Measurements from ENCODE around the gene ARMC2. TPM values are rescaled to one million over a fixed set of nuclear protein-coding genes. Genes with fewer than 3 reads are reported as not detected.
A peak's percentile ranks its signal among the peaks of the same experiment; 100 is the strongest.
"Not testable (repeated sequence)": the region's sequence is repeated elsewhere in the genome, so short reads cannot be mapped to it uniquely, and the experiment has no call there.

ARMC2 gene
- total RNA-seq, 2 donors from 2014 or later = 0.83 to 5.4 TPM

- H3K27me3 Mint-ChIP-seq = no peaks in the 10 kb centered on the region
- H3K4me1 Mint-ChIP-seq (ENCODE audit: low read depth in 2 of 2) = peaks cover 7 to 8% of the 10 kb centered on the region in 2 donors
- H3K9me3 Mint-ChIP-seq = no peaks in the 10 kb centered on the region
- ATAC-seq = no peak
- peaks cover 4% of the 10 kb centered on the region for H3K36me3 Mint-ChIP-seq
- DNase-seq (ENCODE audit: low spot score) = no peak
- H3K27ac Mint-ChIP-seq = no peak overlapping the region
- H3K4me3 Mint-ChIP-seq = no peak overlapping the region
These were observed 38.1 kb upstream of the ARMC2 start for GRCh38 chr6:108810057-108810643.

- DNase-seq (ENCODE audit: low spot score) (no peak), ATAC-seq (no peak)
- H3K27ac Mint-ChIP-seq = no peak overlapping the region
- H3K36me3 Mint-ChIP-seq = peaks cover 11% of the 10 kb centered on the region
- no peak overlapping the region for H3K4me3 Mint-ChIP-seq
- no peaks in the 10 kb centered on the region for H3K9me3 Mint-ChIP-seq
- peaks cover 2 to 7% of the 10 kb centered on the region in 2 donors for H3K4me1 Mint-ChIP-seq (ENCODE audit: low read depth in 2 of 2)
- H3K27me3 Mint-ChIP-seq = peaks cover 6% of the 10 kb centered on the region in 2 donors
These were observed 36.7 kb upstream of the ARMC2 start for GRCh38 chr6:108811490-108811889.

GRCh38 chr6:108813218-108813617 is 35.0 kb upstream of the ARMC2 start:
- ATAC-seq, H3K27me3 Mint-ChIP-seq, H3K27ac Mint-ChIP-seq: not testable (repeated sequence)

GRCh38 chr6:108817276-108817675 is 30.9 kb upstream of the ARMC2 start:
- DNase-seq (ENCODE audit: low spot score); H3K4me3 Mint-ChIP-seq; H3K4me1 Mint-ChIP-seq (ENCODE audit: low read depth in 2 of 2); H3K9me3 Mint-ChIP-seq; ATAC-seq; H3K27ac Mint-ChIP-seq; H3K27me3 Mint-ChIP-seq: not testable (repeated sequence)
- H3K36me3 Mint-ChIP-seq = peaks cover 18% of the 10 kb centered on the region

More at GRCh38 chr6:108813218-108813617, 35.0 kb upstream of the ARMC2 start:
- H3K9me3 Mint-ChIP-seq; DNase-seq (ENCODE audit: low spot score); H3K4me1 Mint-ChIP-seq (ENCODE audit: low read depth in 2 of 2); H3K4me3 Mint-ChIP-seq: not testable (repeated sequence)
- H3K36me3 Mint-ChIP-seq = peaks cover 18% of the 10 kb centered on the region

GRCh38 chr6:108820006-108820405 is 28.2 kb upstream of the ARMC2 start:
- H3K27ac Mint-ChIP-seq = no peak overlapping the region
- H3K36me3 Mint-ChIP-seq = peaks cover 15% of the 10 kb centered on the region
- peaks cover 3% of the 10 kb centered on the region for H3K9me3 Mint-ChIP-seq
- peaks cover 6 to 8% of the 10 kb centered on the region in 2 donors for H3K27me3 Mint-ChIP-seq
- H3K4me3 Mint-ChIP-seq = no peak overlapping the region
- DNase-seq (ENCODE audit: low spot score) (no peak), ATAC-seq (no peak)
- no peaks in the 10 kb centered on the region for H3K4me1 Mint-ChIP-seq (ENCODE audit: low read depth in 2 of 2)

GRCh38 chr6:108822401-108822800 is 25.8 kb upstream of the ARMC2 start:
- H3K9me3 Mint-ChIP-seq = peaks cover 3% of the 10 kb centered on the region
- no peaks in the 10 kb centered on the region for H3K27me3 Mint-ChIP-seq
- H3K4me1 Mint-ChIP-seq (ENCODE audit: low read depth in 2 of 2) = peaks cover 0 to 3% of the 10 kb centered on the region in 2 donors

GRCh38 chr6:108825326-108825725 is 22.9 kb upstream of the ARMC2 start:
- Mint-ChIP-seq H3K4me1 (ENCODE audit: low read depth in 2 of 2) (peaks cover 0 to 8% of the 10 kb centered on the region in 2 donors), H3K27ac (no peak overlapping the region), H3K9me3 (peaks cover 3% of the 10 kb centered on the region), H3K4me3 (no peak overlapping the region), H3K36me3 (peaks cover 10% of the 10 kb centered on the region), H3K27me3 (no peaks in the 10 kb centered on the region)
- DNase-seq (ENCODE audit: low spot score) = no peak
- no peak for ATAC-seq

More at GRCh38 chr6:108822401-108822800, 25.8 kb upstream of the ARMC2 start:
- Mint-ChIP-seq H3K36me3 (peaks cover 10% of the 10 kb centered on the region), H3K4me3 (no peak overlapping the region), H3K27ac (no peak overlapping the region)
- ATAC-seq (no peak), DNase-seq (ENCODE audit: low spot score) (no peak)

GRCh38 chr6:108831104-108831503 is 17.1 kb upstream of the ARMC2 start:
- H3K4me1 Mint-ChIP-seq (ENCODE audit: low read depth in 2 of 2) = peaks cover 5 to 18% of the 10 kb centered on the region in 2 donors
- no peaks in the 10 kb centered on the region for H3K27me3 Mint-ChIP-seq
- H3K4me3 Mint-ChIP-seq = no peak overlapping the region
- no peaks in the 10 kb centered on the region for H3K9me3 Mint-ChIP-seq
- DNase-seq (ENCODE audit: low spot score) (no peak), ATAC-seq (no peak)
- H3K27ac Mint-ChIP-seq = no peak overlapping the region
- H3K36me3 Mint-ChIP-seq = peaks cover 4% of the 10 kb centered on the region

- no peak overlapping the region for H3K4me3 Mint-ChIP-seq
- ATAC-seq (no peak), DNase-seq (ENCODE audit: low spot score) (no peak)
- H3K36me3 Mint-ChIP-seq = no peaks in the 10 kb centered on the region
- H3K4me1 Mint-ChIP-seq (ENCODE audit: low read depth in 2 of 2) = peaks cover 18 to 27% of the 10 kb centered on the region in 2 donors
- H3K27me3 Mint-ChIP-seq = no peaks in the 10 kb centered on the region
- H3K9me3 Mint-ChIP-seq = no peaks in the 10 kb centered on the region
- H3K27ac Mint-ChIP-seq = no peak overlapping the region
These were observed 15.5 kb upstream of the ARMC2 start for GRCh38 chr6:108832738-108833137.

- no peak overlapping the region for H3K4me3 Mint-ChIP-seq
- DNase-seq (ENCODE audit: low spot score) = peak; percentile 87
- no peaks in the 10 kb centered on the region for H3K9me3 Mint-ChIP-seq
- ATAC-seq = peak; percentile 82 to 86
- no peaks in the 10 kb centered on the region for H3K36me3 Mint-ChIP-seq
- peaks cover 31 to 38% of the 10 kb centered on the region in 2 donors for H3K4me1 Mint-ChIP-seq (ENCODE audit: low read depth in 2 of 2)
- no peaks in the 10 kb centered on the region for H3K27me3 Mint-ChIP-seq
- H3K27ac Mint-ChIP-seq = peak overlapping the region; percentile 30 to 68
These were observed 12.9 kb upstream of the ARMC2 start for GRCh38 chr6:108835218-108835850.

GRCh38 chr6:108836061-108836460 is 12.2 kb upstream of the ARMC2 start:
- Mint-ChIP-seq H3K27me3 (no peaks in the 10 kb centered on the region), H3K4me3 (no peak overlapping the region), H3K36me3 (no peaks in the 10 kb centered on the region), H3K9me3 (no peaks in the 10 kb centered on the region), H3K27ac (no peak overlapping the region), H3K4me1 (ENCODE audit: low read depth in 2 of 2) (peaks cover 31 to 40% of the 10 kb centered on the region in 2 donors)
- no peak for DNase-seq (ENCODE audit: low spot score)
- ATAC-seq = no peak

GRCh38 chr6:108837236-108837971 is 10.8 kb upstream of the ARMC2 start:
- ATAC-seq (peak; percentile 78 to 84), DNase-seq (ENCODE audit: low spot score) (no peak)
- Mint-ChIP-seq H3K9me3 (no peaks in the 10 kb centered on the region), H3K4me1 (ENCODE audit: low read depth in 2 of 2) (peaks cover 34 to 49% of the 10 kb centered on the region in 2 donors), H3K4me3 (peak overlapping the region; percentile 66), H3K27me3 (no peaks in the 10 kb centered on the region), H3K27ac (peak overlapping the region; percentile 2 to 15), H3K36me3 (no peaks in the 10 kb centered on the region)

- H3K4me3 Mint-ChIP-seq = peak overlapping the region; percentile 66
- peaks cover 34 to 49% of the 10 kb centered on the region in 2 donors for H3K4me1 Mint-ChIP-seq (ENCODE audit: low read depth in 2 of 2)
- no peaks in the 10 kb centered on the region for H3K27me3 Mint-ChIP-seq
- no peaks in the 10 kb centered on the region for H3K36me3 Mint-ChIP-seq
- DNase-seq (ENCODE audit: low spot score) (peak; percentile 62), ATAC-seq (peak; percentile 55 to 73)
- H3K9me3 Mint-ChIP-seq = no peaks in the 10 kb centered on the region
- H3K27ac Mint-ChIP-seq = peak overlapping the region; percentile 2 to 15
These were observed 10.0 kb upstream of the ARMC2 start for GRCh38 chr6:108838101-108838717.

Measured in natural killer cell treated with Interleukin-12 subunit alpha and Interleukin-12 subunit beta and Interleukin-15 and Interleukin-18, amount 100 ng/mL, for 72 hours (primary cell).